Measurements from ENCODE around the gene KRT9. TPM values are rescaled to one million over a fixed set of nuclear protein-coding genes. Genes with fewer than 3 reads are reported as not detected.

The KRT9 gene
- total RNA-seq, 1 donor from 2014 or later, result not detected

DNA sequence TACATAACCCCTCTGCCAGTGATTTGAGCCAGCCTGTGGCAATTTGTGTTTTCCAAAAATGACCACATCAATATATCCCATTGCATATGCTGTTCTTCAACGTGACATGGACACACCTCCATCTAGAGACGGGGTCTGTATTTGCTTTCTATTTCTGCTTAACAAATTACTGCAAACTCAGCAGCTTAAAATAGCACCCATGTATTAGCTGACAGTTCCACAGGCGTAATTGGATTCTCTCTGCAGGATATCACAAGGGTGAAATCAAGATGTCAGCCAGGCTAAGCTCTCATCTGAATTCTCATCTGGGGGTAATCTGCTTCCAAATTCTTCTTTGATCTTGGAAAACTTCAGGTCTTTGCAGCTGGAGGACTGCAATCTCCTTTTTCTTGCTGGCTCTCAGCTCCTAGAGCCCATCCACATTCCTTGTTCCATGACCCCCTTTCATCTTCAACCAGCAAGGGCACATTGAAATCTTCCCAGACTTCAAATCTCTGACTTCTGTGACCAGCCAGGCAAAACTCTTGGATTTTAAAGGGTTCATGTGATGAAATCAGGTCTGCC lies 8.2 kb downstream of the KRT9 start:
- no peak for TF ChIP-seq CTCF (IDR thresholded peaks at IDR 0.05; ENCODE audit: unreplicated experiment)
- Mint-ChIP-seq H3K27ac (ENCODE audit: unreplicated experiment) (no peak overlapping the region), H3K4me3 (ENCODE audit: unreplicated experiment) (no peak overlapping the region), H3K4me1 (ENCODE audit: unreplicated experiment) (peaks cover 3% of the 10 kb centered on the region), H3K36me3 (ENCODE audit: low read depth, unreplicated experiment) (no peaks in the 10 kb centered on the region), H3K9me3 (ENCODE audit: unreplicated experiment) (peaks cover under 1% of the 10 kb centered on the region), H3K27me3 (ENCODE audit: unreplicated experiment) (peaks cover 5% of the 10 kb centered on the region)
- DNase-seq (ENCODE audit: low spot score), result no peak

DNA sequence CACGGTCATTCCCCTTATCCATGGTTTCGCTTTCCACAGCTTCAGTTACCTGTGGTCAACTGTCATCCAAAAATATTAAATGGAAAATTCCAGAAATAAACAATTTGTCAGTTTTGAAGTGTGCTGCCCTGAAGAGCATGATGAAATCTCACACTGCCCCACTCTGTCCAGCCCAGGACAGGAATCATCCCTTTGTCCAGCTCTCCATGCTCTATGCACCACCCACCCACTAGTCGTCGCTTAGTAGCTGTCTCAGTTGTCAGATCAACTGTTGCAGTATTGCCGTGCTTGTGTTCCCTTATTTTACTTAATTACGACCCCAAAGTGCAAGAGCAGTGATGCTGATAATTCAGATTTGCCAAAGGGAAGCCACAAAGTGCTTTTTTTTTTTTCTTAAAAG lies 10.3 kb downstream of the KRT9 start:
- H3K4me3 Mint-ChIP-seq (ENCODE audit: unreplicated experiment), result no peak overlapping the region
- TF ChIP-seq CTCF (IDR thresholded peaks at IDR 0.05; ENCODE audit: unreplicated experiment), result no peak
- DNase-seq (ENCODE audit: low spot score), result no peak
- no peaks in the 10 kb centered on the region for H3K36me3 Mint-ChIP-seq (ENCODE audit: low read depth, unreplicated experiment)
- H3K4me1 Mint-ChIP-seq (ENCODE audit: unreplicated experiment), result no peaks in the 10 kb centered on the region
- H3K27me3 Mint-ChIP-seq (ENCODE audit: unreplicated experiment), result no peaks in the 10 kb centered on the region
- H3K27ac Mint-ChIP-seq (ENCODE audit: unreplicated experiment), result no peak overlapping the region
- H3K9me3 Mint-ChIP-seq (ENCODE audit: unreplicated experiment), result no peaks in the 10 kb centered on the region

DNA sequence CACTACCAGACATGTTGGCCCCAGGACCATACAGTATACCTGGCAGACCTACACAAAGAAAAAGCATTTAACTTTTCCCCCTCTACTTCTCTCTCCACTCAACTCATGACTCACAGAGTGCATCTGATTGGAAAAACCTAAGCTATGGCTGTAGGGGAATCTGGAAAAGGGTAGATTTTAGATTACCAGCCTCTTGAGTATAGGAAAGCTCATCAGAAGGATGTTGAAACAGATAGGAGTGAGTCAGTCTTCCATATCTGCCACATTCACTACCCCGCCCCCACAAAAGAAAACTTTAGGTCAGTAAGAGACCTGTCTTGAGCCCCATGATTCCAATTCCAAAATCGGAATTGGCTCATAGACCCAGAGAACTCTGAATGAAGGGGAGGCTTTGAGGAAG lies 12.3 kb downstream of the KRT9 start:
- Mint-ChIP-seq H3K36me3 (ENCODE audit: low read depth, unreplicated experiment) (no peaks in the 10 kb centered on the region), H3K4me1 (ENCODE audit: unreplicated experiment) (no peaks in the 10 kb centered on the region), H3K4me3 (ENCODE audit: unreplicated experiment) (no peak overlapping the region), H3K9me3 (ENCODE audit: unreplicated experiment) (no peaks in the 10 kb centered on the region), H3K27me3 (ENCODE audit: unreplicated experiment) (no peaks in the 10 kb centered on the region), H3K27ac (ENCODE audit: unreplicated experiment) (no peak overlapping the region)
- no peak for DNase-seq (ENCODE audit: low spot score)
- no peak for TF ChIP-seq CTCF (IDR thresholded peaks at IDR 0.05; ENCODE audit: unreplicated experiment)

DNA sequence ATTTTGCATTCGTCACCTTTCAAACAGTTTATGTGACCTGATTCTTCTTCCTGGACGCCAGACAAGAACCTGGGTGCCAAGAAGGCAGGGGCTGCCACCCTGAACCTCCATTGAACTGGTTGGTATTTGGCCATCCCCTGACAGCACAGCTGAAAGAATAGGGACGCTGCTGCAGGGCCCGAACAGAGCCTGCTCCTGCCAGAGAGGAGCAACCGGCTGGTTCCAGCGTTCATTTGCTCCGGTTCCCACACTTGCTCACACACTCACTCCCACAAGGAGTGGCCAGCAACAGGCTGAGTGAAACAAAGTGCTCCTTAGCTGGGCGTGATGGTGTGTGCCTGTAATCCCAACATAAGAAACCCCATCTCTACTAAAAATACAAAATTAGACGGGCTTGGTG lies 14.9 kb downstream of the KRT9 start:
- TF ChIP-seq CTCF (IDR thresholded peaks at IDR 0.05; ENCODE audit: unreplicated experiment), result no peak
- Mint-ChIP-seq H3K27me3 (ENCODE audit: unreplicated experiment) (peaks cover 2% of the 10 kb centered on the region), H3K4me3 (ENCODE audit: unreplicated experiment) (no peak overlapping the region), H3K4me1 (ENCODE audit: unreplicated experiment) (no peaks in the 10 kb centered on the region), H3K36me3 (ENCODE audit: low read depth, unreplicated experiment) (no peaks in the 10 kb centered on the region), H3K9me3 (ENCODE audit: unreplicated experiment) (no peaks in the 10 kb centered on the region), H3K27ac (ENCODE audit: unreplicated experiment) (no peak overlapping the region)
- no peak for DNase-seq (ENCODE audit: low spot score)

GRCh38 chr17:41556306-41556705 lies 15.6 kb downstream of the KRT9 start:
- Mint-ChIP-seq H3K4me1 (ENCODE audit: unreplicated experiment) (no peaks in the 10 kb centered on the region), H3K4me3 (ENCODE audit: unreplicated experiment) (no peak overlapping the region), H3K9me3 (ENCODE audit: unreplicated experiment) (no peaks in the 10 kb centered on the region), H3K36me3 (ENCODE audit: low read depth, unreplicated experiment) (no peaks in the 10 kb centered on the region), H3K27ac (ENCODE audit: unreplicated experiment) (no peak overlapping the region), H3K27me3 (ENCODE audit: unreplicated experiment) (peaks cover 4% of the 10 kb centered on the region)
- no peak for TF ChIP-seq CTCF (IDR thresholded peaks at IDR 0.05; ENCODE audit: unreplicated experiment)
- DNase-seq (ENCODE audit: low spot score), result no peak
